Measurements from ENCODE around the gene MYH13. TPM values are rescaled to one million over a fixed set of nuclear protein-coding genes. Genes with fewer than 3 reads are reported as not detected.

Gene MYH13
- total and polyA plus RNA-seq, 2 donors (not counting 3 experiments of a cell fraction or from before 2014, with no cell fraction given) = not detected

- dilution Hi-C loops (cut with MboI; ENCODE audit: extremely low pct_ligation_motif_present, low sequenced_read_pairs) = no loop called here
- TF ChIP-seq, protein P1, sequence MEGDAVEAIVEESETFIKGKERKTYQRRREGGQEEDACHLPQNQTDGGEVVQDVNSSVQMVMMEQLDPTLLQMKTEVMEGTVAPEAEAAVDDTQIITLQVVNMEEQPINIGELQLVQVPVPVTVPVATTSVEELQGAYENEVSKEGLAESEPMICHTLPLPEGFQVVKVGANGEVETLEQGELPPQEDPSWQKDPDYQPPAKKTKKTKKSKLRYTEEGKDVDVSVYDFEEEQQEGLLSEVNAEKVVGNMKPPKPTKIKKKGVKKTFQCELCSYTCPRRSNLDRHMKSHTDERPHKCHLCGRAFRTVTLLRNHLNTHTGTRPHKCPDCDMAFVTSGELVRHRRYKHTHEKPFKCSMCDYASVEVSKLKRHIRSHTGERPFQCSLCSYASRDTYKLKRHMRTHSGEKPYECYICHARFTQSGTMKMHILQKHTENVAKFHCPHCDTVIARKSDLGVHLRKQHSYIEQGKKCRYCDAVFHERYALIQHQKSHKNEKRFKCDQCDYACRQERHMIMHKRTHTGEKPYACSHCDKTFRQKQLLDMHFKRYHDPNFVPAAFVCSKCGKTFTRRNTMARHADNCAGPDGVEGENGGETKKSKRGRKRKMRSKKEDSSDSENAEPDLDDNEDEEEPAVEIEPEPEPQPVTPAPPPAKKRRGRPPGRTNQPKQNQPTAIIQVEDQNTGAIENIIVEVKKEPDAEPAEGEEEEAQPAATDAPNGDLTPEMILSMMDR (IDR thresholded peaks at IDR 0.05; ENCODE audit: extremely low read depth in 1 of 2, insufficient read depth in 1 of 2, low read depth in 1 of 2, low read length in 2 of 2) = no peak
- TF ChIP-seq FOS (IDR thresholded peaks at IDR 0.05; ENCODE audit: borderline replicate concordance, insufficient read depth, low read length) (no peak), POLR2A (IDR thresholded peaks at IDR 0.05; ENCODE audit: low read depth, low read length) (no peak), MYC (IDR thresholded peaks at IDR 0.05; ENCODE audit: low read depth, low read length) (no peak), GATA2 (IDR thresholded peaks at IDR 0.05; ENCODE audit: insufficient read depth, insufficient read length, low read depth, low read length) (no peak), JUN (IDR thresholded peaks at IDR 0.05; ENCODE audit: borderline replicate concordance, insufficient read depth, insufficient read length, low read depth) (no peak), EZH2 (IDR thresholded peaks at IDR 0.05; ENCODE audit: borderline replicate concordance, low read depth, low read length, severe bottlenecking) (no peak), POLR2AphosphoS5 (IDR thresholded peaks at IDR 0.05; ENCODE audit: insufficient read depth, low read depth, low read length) (no peak)
- TF ChIP-seq, protein P2, sequence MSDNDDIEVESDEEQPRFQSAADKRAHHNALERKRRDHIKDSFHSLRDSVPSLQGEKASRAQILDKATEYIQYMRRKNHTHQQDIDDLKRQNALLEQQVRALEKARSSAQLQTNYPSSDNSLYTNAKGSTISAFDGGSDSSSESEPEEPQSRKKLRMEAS (IDR thresholded peaks at IDR 0.05; ENCODE audit: insufficient read depth, insufficient read length) = no peak
- DNase-seq (ENCODE audit: low read depth, low spot score) (no peak), FAIRE-seq (no peak)
- Histone ChIP-seq H3K4me2 (ENCODE audit: insufficient read depth, low read length) (no peak overlapping the region), H3K27ac (ENCODE audit: insufficient read depth, low read depth, low read length) (no peak overlapping the region), H3K4me3 (replicated peaks in 1 of 3; ENCODE audit: insufficient read depth in 1 of 3, low read depth in 1 of 3, low read length in 3 of 3) (no peak overlapping the region), H3K9me1 (replicated peaks; ENCODE audit: control insufficient read depth, extremely low read depth, insufficient read depth, low read length) (no peaks in the 10 kb centered on the region), H3K9ac (replicated peaks; ENCODE audit: extremely low read depth, insufficient read depth, low read length) (no peak overlapping the region), H4K20me1 (replicated peaks; ENCODE audit: control insufficient read depth, extremely low read depth, insufficient read depth, low read length) (no peaks in the 10 kb centered on the region), H3K9me3 (replicated peaks; ENCODE audit: control insufficient read depth, insufficient read depth, low read length) (peaks cover 2% of the 10 kb centered on the region), H3K27me3 (ENCODE audit: control insufficient read depth in 2 of 2, insufficient read depth in 2 of 2, low read length in 2 of 2) (no peaks in the 10 kb centered on the region), H3K79me2 (ENCODE audit: control insufficient read depth, insufficient read depth, low read length) (no peaks in the 10 kb centered on the region), H3K4me1 (ENCODE audit: control insufficient read depth, extremely low read depth, insufficient read depth, low read length) (no peaks in the 10 kb centered on the region), H3K36me3 (ENCODE audit: control insufficient read depth in 2 of 2, extremely low read depth in 1 of 2, insufficient read depth in 2 of 2, low read length in 2 of 2) (no peaks in the 10 kb centered on the region), H2AFZ (ENCODE audit: low read depth, low read length) (no peak overlapping the region)
- CTCF ChIA-PET = no interaction called here
- POLR2A ChIA-PET = no interaction called here
- intact Hi-C loops (cut with micrococcal nuclease) = no loop called here
- no TSS peak for BruUV-seq (replicated peaks)
These were observed 19.9 kb downstream of the MYH13 start for GRCh38 chr17:10352893-10353292.
